Uterus (tissue), 4 donors: ENCODE results near the gene SIT1. TPM values are rescaled to one million over a fixed set of nuclear protein-coding genes. Genes with fewer than 3 reads are reported as not detected.

Source experiments
- DNase-seq, 2 donors: peaks; one replicate each; pipeline ENCODE4 v3.0.0-alpha.2; 2019 to 2020
- H3K27ac ChIP-seq, 2 donors: fragments of 200-600 bp; sonication (generic); 1 replicate in 1 of 2; 2 replicates in 1 of 2; pipeline ENCODE4 v1.5.1; 2016 to 2018
- H3K27me3 ChIP-seq, 2 donors: fragments of 200-600 bp; sonication (generic); one replicate each; pipeline ENCODE4 v1.5.1; 2018 to 2019; ENCODE audit warnings: control low read depth in 1 of 2
- H3K36me3 ChIP-seq, 2 donors: fragments of 200-600 bp; sonication (generic); one replicate each; pipeline ENCODE4 v1.5.1; 2019; ENCODE audit warnings: control low read depth in 1 of 2
- H3K4me1 ChIP-seq, 2 donors: fragments of 200-600 bp; sonication (generic); one replicate each; pipeline ENCODE4 v1.5.1; 2018 to 2019; ENCODE audit warnings: control low read depth in 1 of 2
- H3K4me3 ChIP-seq, 2 donors: fragments of 200-600 bp; sonication (generic); 1 replicate in 1 of 2; 2 replicates in 1 of 2; pipeline ENCODE4 v1.5.1; 2018 to 2019; ENCODE audit warnings: mild to moderate bottlenecking in 1 of 2
- H3K9me3 ChIP-seq, 2 donors: fragments of 200-600 bp; sonication (generic); one replicate each; pipeline ENCODE4 v1.5.1; 2019; ENCODE audit warnings: control low read depth in 1 of 2
- POLR2A ChIP-seq, 2 donors: fragments of 450-650 bp; IDR thresholded peaks; one replicate each; pipeline ENCODE4 v1.6.1; 2016; ENCODE audit warnings: antibody characterized with exemption in 2 of 2, mild to moderate bottlenecking in 1 of 2, moderate library complexity in 1 of 2
- intact Hi-C: fragments of 100-400 bp; cut with DNase I; formaldehyde crosslinking; loops from one replicate; pipeline ENCODE4 v1.15.1; 2023; ENCODE audit warnings: low total_unique reads
- total RNA-seq, 4 donors: library from RNA; depleted of rRNA in 3 of 4; stranded (reverse); fragments of >200 nt in 3 of 4; gene quantifications; one replicate each; pipeline versions ENCODE4 v1.1.0 to v1.2.4, GENCODE V29; 2014 to 2023
- TF ChIP-seq, protein P1 (sequence below), 4 experiments: fragments of 200-600 bp in 2 of 4; fragments of 450-650 bp in 2 of 4; sonication (generic) in 2 of 4; IDR thresholded peaks; one replicate each; pipeline ENCODE4 v1.5.1; 2016 to 2019; ENCODE audit warnings: antibody characterized with exemption in 4 of 4, mild to moderate bottlenecking in 2 of 4, moderate library complexity in 1 of 4
- donor health status: DM: yes; HTN: yes; CAD: no.

The SIT1 gene
- total RNA-seq, 4 donors from 2014 or later = 0.21 to 0.51 TPM; not detected in 2

DNA sequence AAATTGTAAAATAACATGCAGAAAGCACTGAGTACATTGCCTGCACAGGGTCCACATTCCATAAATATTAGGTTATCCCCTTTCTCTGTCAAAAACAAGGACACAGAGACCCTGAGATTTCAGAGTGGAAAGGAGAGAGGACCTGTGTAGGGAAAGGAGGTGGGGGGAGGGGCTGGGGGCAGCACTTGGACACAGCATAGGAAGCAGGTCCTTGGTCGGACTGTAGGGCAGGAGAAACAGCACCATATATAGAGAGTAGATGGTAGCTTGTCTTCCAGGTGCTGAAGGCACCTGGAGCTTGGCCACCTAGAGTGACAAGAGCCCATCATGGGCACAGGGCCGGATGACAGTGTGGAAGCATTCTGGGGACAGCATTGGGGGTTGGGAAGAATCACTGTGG is 36.6 kb upstream of the SIT1 start:
- Histone ChIP-seq H3K27ac (peak overlapping the region; percentile 93 to 98), H3K27me3 (no peaks in the 10 kb centered on the region), H3K9me3 (no peaks in the 10 kb centered on the region), H3K4me1 (peaks cover 4 to 7% of the 10 kb centered on the region in 2 donors), H3K4me3 (peak overlapping the region; percentile 57 to 71), H3K36me3 (no peaks in the 10 kb centered on the region)
- intact Hi-C loops = loop anchor here (5.0 kb wide), 1 partner anchor 40 kb away; no protein-coding TSS in a partner anchor
- DNase-seq = no peak
- TF ChIP-seq, protein P1, sequence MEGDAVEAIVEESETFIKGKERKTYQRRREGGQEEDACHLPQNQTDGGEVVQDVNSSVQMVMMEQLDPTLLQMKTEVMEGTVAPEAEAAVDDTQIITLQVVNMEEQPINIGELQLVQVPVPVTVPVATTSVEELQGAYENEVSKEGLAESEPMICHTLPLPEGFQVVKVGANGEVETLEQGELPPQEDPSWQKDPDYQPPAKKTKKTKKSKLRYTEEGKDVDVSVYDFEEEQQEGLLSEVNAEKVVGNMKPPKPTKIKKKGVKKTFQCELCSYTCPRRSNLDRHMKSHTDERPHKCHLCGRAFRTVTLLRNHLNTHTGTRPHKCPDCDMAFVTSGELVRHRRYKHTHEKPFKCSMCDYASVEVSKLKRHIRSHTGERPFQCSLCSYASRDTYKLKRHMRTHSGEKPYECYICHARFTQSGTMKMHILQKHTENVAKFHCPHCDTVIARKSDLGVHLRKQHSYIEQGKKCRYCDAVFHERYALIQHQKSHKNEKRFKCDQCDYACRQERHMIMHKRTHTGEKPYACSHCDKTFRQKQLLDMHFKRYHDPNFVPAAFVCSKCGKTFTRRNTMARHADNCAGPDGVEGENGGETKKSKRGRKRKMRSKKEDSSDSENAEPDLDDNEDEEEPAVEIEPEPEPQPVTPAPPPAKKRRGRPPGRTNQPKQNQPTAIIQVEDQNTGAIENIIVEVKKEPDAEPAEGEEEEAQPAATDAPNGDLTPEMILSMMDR (IDR thresholded peaks at IDR 0.05) = no peak
- no peak for TF ChIP-seq POLR2A (IDR thresholded peaks at IDR 0.05)

DNA sequence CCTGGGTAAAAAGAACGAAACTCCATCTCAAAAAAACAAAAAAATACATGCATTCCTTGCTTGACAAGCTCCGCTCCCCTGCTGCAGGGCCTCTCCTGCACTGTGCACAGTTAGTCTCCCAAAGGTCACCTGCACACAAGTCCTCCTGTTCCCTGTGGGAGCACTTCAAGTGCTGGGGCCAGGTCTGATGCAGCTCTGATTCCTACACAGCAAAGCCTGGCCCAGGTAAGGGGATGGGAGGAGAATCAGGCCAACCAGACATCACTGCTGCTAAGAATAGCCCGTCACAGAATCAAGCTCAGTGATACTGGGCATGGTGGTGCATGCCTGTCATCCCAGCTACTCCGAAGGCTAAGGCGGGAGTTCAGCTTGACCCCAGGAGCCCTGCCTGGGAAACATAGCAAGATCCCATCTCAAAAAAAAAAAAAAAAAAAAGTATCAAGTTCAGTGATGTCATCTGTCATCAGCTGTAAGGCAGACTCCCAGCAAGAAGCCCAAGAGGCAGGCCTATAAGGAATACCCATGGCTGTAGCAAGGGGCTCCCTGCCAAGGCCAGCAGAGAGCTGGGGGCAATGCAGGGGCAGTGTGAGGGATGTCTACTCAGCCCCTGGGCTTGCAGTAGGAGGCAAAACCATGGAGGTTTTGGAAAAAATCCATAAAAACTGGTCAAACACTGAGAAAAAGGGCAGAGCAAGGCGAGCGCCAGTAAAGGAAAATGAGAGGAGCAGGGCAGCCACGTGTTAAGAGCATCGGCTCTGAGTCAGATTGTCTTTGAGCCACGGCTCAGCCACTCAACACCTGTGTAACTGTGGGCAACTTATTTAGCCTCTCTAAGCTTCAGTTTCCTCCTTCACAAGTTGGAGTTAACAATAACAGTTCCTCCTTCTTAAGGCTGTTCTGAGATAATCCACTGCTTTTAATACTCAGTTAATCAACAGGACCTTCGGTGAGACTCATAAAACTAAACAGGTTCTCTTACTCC is 35.8 kb upstream of the SIT1 start:
- H3K4me3 ChIP-seq = peak overlapping the region; percentile 57 to 71
- H3K4me1 ChIP-seq = peaks cover 4 to 7% of the 10 kb centered on the region in 2 donors
- TF ChIP-seq, protein P1 (IDR thresholded peaks at IDR 0.05) = no peak
- no peak for TF ChIP-seq POLR2A (IDR thresholded peaks at IDR 0.05)
- DNase-seq = no peak
- H3K9me3 ChIP-seq = no peaks in the 10 kb centered on the region
- intact Hi-C loops = loop anchor here (5.0 kb wide), 1 partner anchor 41 kb away; no protein-coding TSS in a partner anchor
- no peaks in the 10 kb centered on the region for H3K27me3 ChIP-seq
- no peaks in the 10 kb centered on the region for H3K36me3 ChIP-seq
- peak overlapping the region; percentile 93 to 98 for H3K27ac ChIP-seq

DNA sequence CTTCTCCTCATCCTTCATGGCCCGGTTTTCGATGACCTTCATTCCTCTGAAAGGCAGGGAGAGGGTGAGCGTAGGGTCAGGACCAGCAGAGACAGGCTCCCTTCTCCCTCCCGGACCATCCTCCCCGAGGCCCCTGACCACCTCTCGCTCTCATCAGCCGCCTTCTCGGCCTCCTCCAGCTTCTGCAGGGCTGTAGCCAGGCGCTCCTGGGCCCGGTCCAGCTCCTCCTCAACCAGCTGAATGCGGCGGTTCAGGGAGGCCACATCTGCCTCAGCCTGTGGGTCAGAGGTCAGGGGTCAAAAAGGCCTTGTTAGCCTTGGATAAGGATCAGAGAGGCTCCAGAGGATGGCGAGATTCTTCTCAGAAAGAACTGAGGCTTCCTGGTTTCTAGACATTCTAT is 34.8 kb upstream of the SIT1 start:
- TF ChIP-seq, protein P1 (IDR thresholded peaks at IDR 0.05) = no peak
- no peak for TF ChIP-seq POLR2A (IDR thresholded peaks at IDR 0.05)
- Histone ChIP-seq H3K27me3 (no peaks in the 10 kb centered on the region), H3K36me3 (no peaks in the 10 kb centered on the region), H3K4me3 (peak overlapping the region; percentile 57 to 71), H3K27ac (peak overlapping the region; percentile 93 to 98), H3K4me1 (peaks cover 4 to 7% of the 10 kb centered on the region in 2 donors), H3K9me3 (no peaks in the 10 kb centered on the region)
- DNase-seq = no peak
- intact Hi-C loops = loop anchor here (5.0 kb wide), 1 partner anchor 42 kb away; no protein-coding TSS in a partner anchor

DNA sequence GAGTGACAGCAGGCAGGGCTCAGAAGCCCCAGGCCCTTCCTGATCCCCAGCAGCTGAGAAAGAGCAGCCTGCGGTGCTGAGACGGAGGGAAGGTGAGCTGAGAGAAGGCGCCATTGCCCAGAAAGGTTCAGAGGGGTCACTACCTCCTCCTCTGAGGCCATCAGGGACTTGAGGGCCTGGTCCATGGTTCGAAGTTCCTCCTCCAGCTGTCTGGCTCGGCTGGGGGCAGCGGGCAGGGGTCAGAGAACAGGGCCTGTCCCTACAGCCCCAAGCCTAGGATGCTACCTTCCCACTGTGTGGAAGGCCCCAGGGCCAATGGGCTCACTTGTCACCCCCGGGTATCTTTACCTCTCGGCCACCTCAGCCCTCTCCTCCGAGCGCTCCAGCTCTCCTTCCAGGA is 34.2 kb upstream of the SIT1 start:
- Histone ChIP-seq H3K27ac (peak overlapping the region; percentile 93 to 98), H3K36me3 (no peaks in the 10 kb centered on the region), H3K4me1 (peaks cover 4 to 7% of the 10 kb centered on the region in 2 donors), H3K27me3 (no peaks in the 10 kb centered on the region), H3K4me3 (peak overlapping the region in 1 of 2 donors; percentile 71), H3K9me3 (no peaks in the 10 kb centered on the region)
- intact Hi-C loops = loop anchor here (5.0 kb wide), 1 partner anchor 42 kb away; no protein-coding TSS in a partner anchor
- TF ChIP-seq POLR2A (IDR thresholded peaks at IDR 0.05) = no peak
- TF ChIP-seq, protein P1 (IDR thresholded peaks at IDR 0.05) = no peak
- no peak for DNase-seq

DNA sequence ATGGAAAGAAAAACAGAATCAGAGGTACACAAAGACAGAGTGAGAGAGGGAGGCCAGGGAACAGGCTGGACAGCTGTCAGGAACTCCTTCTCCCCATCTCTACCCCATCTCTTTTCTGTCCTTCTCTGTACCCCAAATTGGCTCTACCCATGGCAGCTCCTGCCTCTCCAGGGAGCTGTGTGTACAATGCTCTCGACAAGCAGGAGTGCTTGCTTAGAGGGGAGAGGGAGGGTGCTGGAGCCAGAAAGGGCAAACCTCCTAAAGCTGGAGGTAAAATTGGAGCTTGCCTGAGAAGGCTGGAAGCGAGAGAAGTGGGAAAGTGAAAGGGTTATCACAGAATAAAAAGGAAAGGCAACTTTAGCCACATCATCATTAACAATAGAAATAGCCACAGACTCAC is 32.6 kb upstream of the SIT1 start:
- no peak for DNase-seq
- H3K27ac ChIP-seq = peak overlapping the region; percentile 93 to 98
- no peaks in the 10 kb centered on the region for H3K9me3 ChIP-seq
- no peaks in the 10 kb centered on the region for H3K36me3 ChIP-seq
- peaks cover 4 to 7% of the 10 kb centered on the region in 2 donors for H3K4me1 ChIP-seq
- no peak for TF ChIP-seq POLR2A (IDR thresholded peaks at IDR 0.05)
- TF ChIP-seq, protein P1 (IDR thresholded peaks at IDR 0.05) = no peak
- intact Hi-C loops = no loop called here
- H3K27me3 ChIP-seq = no peaks in the 10 kb centered on the region
- no peak overlapping the region for H3K4me3 ChIP-seq
